MCF 10A (cell line): ENCODE results near the gene MORF4L2. TPM values are rescaled to one million over a fixed set of nuclear protein-coding genes. Genes with fewer than 3 reads are reported as not detected.
A peak's percentile ranks its signal among the peaks of the same experiment; 100 is the strongest.
"Not testable (repeated sequence)": the region's sequence is repeated elsewhere in the genome, so short reads cannot be mapped to it uniquely, and the experiment has no call there.

Experiments used
- BruUV-seq: library from RNA; stranded (reverse); fragments of 400-500 nt; replicated peaks from 2 replicates; lab custom pipeline; 2021; lab: Mats Ljungman, UMichigan
- CTCF ChIA-PET: fragments of 300-600 bp; sonication (Branson Sonifier 250); formaldehyde crosslinking; extraction: SDS; loops from one replicate; lab custom pipeline; 2021; ENCODE audit warnings: antibody characterized with exemption, inconsistent platforms; lab: Yijun Ruan, JAX
- POLR2A ChIA-PET: fragments of 300-600, 350-650 bp; sonication (Branson Sonifier 250); formaldehyde crosslinking; extraction: SDS; loops from one replicate; lab custom pipeline; 2020; ENCODE audit warnings: antibody characterized with exemption, inconsistent platforms; lab: Yijun Ruan, JAX
- DNase-seq: peaks from one replicate; pipeline ENCODE4 v3.0.0-alpha.2; 2018; ENCODE audit not compliant: unreplicated experiment
- H3K27ac Mint-ChIP-seq: one replicate; pipeline ENCODE4 v1.8.0; 2022; ENCODE audit warnings: mild to moderate bottlenecking, low read depth, mixed read lengths; ENCODE audit not compliant: unreplicated experiment
- H3K27me3 Mint-ChIP-seq: one replicate; pipeline ENCODE4 v1.8.0; 2022; ENCODE audit warnings: mixed read lengths; ENCODE audit not compliant: insufficient read depth, unreplicated experiment
- H3K36me3 Mint-ChIP-seq: one replicate; pipeline ENCODE4 v1.8.0; 2022; ENCODE audit warnings: mild to moderate bottlenecking, moderate library complexity, mixed read lengths; ENCODE audit not compliant: insufficient read depth, unreplicated experiment
- H3K4me1 Mint-ChIP-seq: one replicate; pipeline ENCODE4 v1.8.0; 2022; ENCODE audit warnings: mixed read lengths; ENCODE audit not compliant: insufficient read depth, unreplicated experiment
- H3K4me3 Mint-ChIP-seq: one replicate; pipeline ENCODE4 v1.8.0; 2022; ENCODE audit warnings: mild to moderate bottlenecking, moderate library complexity, mixed read lengths; ENCODE audit not compliant: unreplicated experiment
- H3K9me3 Mint-ChIP-seq: one replicate; pipeline ENCODE4 v1.8.0; 2022; ENCODE audit warnings: mixed read lengths; ENCODE audit not compliant: unreplicated experiment
- intact Hi-C: fragments of 100-400 bp; cut with micrococcal nuclease; formaldehyde crosslinking; loops from 2 replicates; pipeline ENCODE4 v1.14.1; 2022
- total RNA-seq: library from RNA; stranded (reverse); gene quantifications from 2 replicates; pipeline ENCODE4 v1.2.3, GENCODE V29; 2022
- TF ChIP-seq, protein P1 (sequence below): fragments of 200-600 bp; IDR thresholded peaks from one replicate; pipeline ENCODE4 v1.8.0; 2022; ENCODE audit warnings: antibody characterized with exemption, mild to moderate bottlenecking; ENCODE audit not compliant: unreplicated experiment

Gene MORF4L2
- total RNA-seq, 1 experiment from 2014 or later, result 463 TPM

DNA sequence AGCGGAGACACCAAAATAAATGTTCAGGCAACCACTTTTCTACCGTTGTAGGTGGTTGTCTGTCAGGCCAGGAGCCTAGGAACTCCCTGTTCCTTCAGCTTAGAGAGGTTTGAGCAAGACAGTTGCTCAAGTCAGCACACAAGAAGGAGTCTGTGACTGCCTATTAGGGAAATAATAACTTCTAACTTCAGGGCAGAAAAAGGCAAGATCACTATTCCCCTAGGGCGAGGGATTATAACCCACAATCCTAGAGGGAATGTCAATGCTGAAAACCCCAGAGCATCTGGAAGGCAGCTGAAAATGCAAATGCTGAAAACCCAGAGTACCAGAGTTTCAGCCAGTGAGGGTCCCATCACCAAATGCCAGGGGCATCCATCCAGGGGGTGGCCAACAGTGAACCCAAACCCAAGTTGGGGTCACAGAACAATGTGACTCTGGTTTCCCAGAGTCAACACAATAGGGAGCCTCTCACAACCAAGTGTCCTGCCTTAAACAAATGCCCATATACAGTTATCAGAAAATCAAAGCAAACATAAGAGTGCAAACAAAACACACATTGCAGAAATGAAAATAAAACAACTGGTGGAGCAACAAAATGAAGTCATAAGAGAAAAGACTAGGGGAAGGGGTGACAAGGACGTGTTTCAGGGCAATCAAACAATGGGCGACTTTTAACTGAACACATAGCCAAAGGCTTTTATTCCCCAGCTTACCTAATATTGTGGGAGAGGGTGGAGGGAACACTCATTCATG is 27.6 kb downstream of the MORF4L2 start:
- Mint-ChIP-seq H3K4me3 (no peak overlapping the region), H3K27me3 (peaks cover 30% of the 10 kb centered on the region), H3K36me3 (no peaks in the 10 kb centered on the region), H3K9me3 (peaks cover 12% of the 10 kb centered on the region), H3K27ac (no peak overlapping the region), H3K4me1 (no peaks in the 10 kb centered on the region)
- no peak for DNase-seq
- ChIA-PET POLR2A (interaction anchor here (0.6 kb wide), 1 partner anchor 8 kb away, joined by 3 read pairs; no protein-coding TSS in a partner anchor), CTCF (no interaction called here)
- intact Hi-C loops, result no loop called here
- BruUV-seq, result no TSS peak
- TF ChIP-seq, protein P1, sequence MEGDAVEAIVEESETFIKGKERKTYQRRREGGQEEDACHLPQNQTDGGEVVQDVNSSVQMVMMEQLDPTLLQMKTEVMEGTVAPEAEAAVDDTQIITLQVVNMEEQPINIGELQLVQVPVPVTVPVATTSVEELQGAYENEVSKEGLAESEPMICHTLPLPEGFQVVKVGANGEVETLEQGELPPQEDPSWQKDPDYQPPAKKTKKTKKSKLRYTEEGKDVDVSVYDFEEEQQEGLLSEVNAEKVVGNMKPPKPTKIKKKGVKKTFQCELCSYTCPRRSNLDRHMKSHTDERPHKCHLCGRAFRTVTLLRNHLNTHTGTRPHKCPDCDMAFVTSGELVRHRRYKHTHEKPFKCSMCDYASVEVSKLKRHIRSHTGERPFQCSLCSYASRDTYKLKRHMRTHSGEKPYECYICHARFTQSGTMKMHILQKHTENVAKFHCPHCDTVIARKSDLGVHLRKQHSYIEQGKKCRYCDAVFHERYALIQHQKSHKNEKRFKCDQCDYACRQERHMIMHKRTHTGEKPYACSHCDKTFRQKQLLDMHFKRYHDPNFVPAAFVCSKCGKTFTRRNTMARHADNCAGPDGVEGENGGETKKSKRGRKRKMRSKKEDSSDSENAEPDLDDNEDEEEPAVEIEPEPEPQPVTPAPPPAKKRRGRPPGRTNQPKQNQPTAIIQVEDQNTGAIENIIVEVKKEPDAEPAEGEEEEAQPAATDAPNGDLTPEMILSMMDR, result no peak

DNA sequence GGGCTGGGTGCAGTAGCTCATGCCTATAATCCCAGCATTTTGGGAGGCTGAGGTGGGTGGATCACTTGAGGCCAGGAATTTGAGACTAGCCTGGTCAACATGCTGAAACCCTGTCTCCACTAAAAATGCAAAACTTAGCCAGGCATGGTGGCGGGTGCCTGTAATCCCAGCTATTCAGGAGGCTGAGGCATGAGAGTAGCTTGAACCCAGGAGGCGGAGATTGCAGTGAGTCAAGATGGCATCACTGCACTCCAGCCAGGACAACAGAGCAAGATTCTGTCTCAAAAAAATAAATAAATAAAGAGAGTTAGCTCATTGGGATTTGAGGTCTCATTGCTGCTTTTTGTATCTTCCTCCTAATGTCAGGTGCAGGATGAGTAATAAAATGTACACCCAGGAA is 29.4 kb downstream of the MORF4L2 start:
- H3K4me1 Mint-ChIP-seq, H3K4me3 Mint-ChIP-seq, H3K36me3 Mint-ChIP-seq, intact Hi-C loops, DNase-seq, BruUV-seq: not testable (repeated sequence)
- peaks cover 22% of the 10 kb centered on the region for H3K27me3 Mint-ChIP-seq
- POLR2A ChIA-PET, result interaction anchor here (0.8 to 1.6 kb wide), 3 partner anchors 10 to 29 kb away, joined by 3 to 4 read pairs (median 3); partner anchors contain the start of gene MORF4L2
- H3K27ac Mint-ChIP-seq, result peak overlapping the region; percentile 69
- H3K9me3 Mint-ChIP-seq, result peaks cover 12% of the 10 kb centered on the region
- CTCF ChIA-PET, result interaction anchor here (0.7 kb wide), 1 partner anchor 129 kb away, joined by 3 read pairs; no protein-coding TSS in a partner anchor

DNA sequence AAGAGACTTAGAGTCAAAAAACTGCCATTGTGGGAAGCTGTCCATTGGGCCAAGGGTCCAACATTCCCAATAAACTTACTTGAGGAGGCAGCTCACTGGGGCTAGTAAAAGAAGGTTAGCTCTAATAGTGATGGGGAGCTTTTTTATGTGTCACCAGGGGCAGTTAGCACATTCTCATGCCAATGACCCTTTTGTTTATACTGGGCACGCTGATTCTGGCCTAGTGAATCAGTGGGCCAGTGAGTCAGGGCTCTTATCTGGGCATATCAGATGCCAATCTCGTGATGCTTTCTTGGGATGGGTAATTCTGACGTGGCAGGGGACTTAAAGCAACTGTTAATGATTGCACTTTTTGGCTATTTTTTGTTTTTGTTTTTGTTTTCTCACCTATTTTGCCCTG is 29.9 kb downstream of the MORF4L2 start:
- ChIA-PET CTCF (interaction anchor here (0.7 kb wide), 2 partner anchors 25 to 128 kb away, joined by 3 read pairs; no protein-coding TSS in a partner anchor), POLR2A (interaction anchor here (0.5 to 1.6 kb wide), 5 partner anchors 9 to 29 kb away, joined by 3 to 4 read pairs (median 3); partner anchors contain the start of gene MORF4L2)
- H3K27ac Mint-ChIP-seq, result peak overlapping the region; percentile 69
- H3K36me3 Mint-ChIP-seq, result no peaks in the 10 kb centered on the region
- intact Hi-C loops, result no loop called here
- no peaks in the 10 kb centered on the region for H3K4me1 Mint-ChIP-seq
- H3K27me3 Mint-ChIP-seq, result peaks cover 22% of the 10 kb centered on the region
- DNase-seq, result peak; percentile 55
- H3K9me3 Mint-ChIP-seq, result peaks cover 12% of the 10 kb centered on the region
- no peak overlapping the region for H3K4me3 Mint-ChIP-seq
- TF ChIP-seq, protein P1, result no peak
- no TSS peak for BruUV-seq

DNA sequence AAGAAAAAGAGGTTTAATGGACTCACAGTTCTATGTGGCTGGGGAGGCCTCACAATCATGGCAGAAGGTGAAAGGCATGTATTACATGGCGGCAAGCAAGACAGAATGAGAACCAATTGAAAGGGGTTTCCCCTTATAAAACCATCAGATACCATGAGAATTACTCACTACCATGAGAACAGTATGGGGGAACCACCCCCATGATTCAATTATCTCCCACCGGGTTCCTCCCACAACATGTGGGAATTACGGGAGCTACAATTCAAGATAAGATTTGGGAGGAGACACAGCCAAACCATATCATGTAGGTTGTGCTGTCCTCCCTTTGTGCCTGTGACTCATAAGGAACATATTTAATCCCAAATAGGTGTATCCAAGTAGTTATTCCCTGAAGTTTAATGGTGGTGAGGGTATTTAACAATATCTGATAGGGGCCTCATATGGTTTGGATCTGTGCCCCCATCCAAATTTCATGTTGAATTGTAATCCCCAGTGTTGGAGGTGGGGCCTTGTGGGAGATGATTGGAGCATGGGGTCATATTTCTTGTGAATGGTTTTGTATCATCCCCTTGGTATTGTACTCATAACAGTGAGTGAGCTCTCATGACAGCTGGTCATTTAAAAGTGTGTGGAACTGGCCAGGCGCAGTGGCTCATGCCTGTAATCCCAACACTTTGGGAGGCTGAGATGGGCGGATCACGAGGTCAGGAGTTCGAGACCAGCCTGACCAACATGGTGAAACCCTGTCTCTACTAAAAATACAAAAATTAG is 31.1 kb downstream of the MORF4L2 start:
- H3K9me3 Mint-ChIP-seq, result peaks cover 11% of the 10 kb centered on the region
- H3K27me3 Mint-ChIP-seq, result peaks cover 20% of the 10 kb centered on the region
- H3K4me1 Mint-ChIP-seq, H3K4me3 Mint-ChIP-seq, DNase-seq, H3K36me3 Mint-ChIP-seq, CTCF ChIA-PET, BruUV-seq, intact Hi-C loops: not testable (repeated sequence)
- POLR2A ChIA-PET, result interaction anchor here (1.0 kb wide), 1 partner anchor 25 kb away, joined by 4 read pairs; no protein-coding TSS in a partner anchor
- peak overlapping the region; percentile 39 for H3K27ac Mint-ChIP-seq
